Activated CD8-positive, alpha-beta T cell treated with anti-CD3 and anti-CD28 coated beads for 36 hours (primary cell): ENCODE results near the gene ANKRD13D. TPM values are rescaled to one million over a fixed set of nuclear protein-coding genes. Genes with fewer than 3 reads are reported as not detected.

Source experiments
- ATAC-seq: fragments of 200-7000 bp; cut with Tn5 transposase; one replicate; pipeline ENCODE4 v1.10.0; 2021; ENCODE audit warnings: mild to moderate bottlenecking, moderate library complexity
- CTCF ChIA-PET: fragments of 350-600 bp; sonication (Branson Sonifier 250); formaldehyde crosslinking; loops from one replicate; lab custom pipeline; 2021; ENCODE audit warnings: antibody characterized with exemption; lab: Charles Lee
- POLR2A ChIA-PET: fragments of 350-600 bp; sonication (Branson Sonifier 250); formaldehyde crosslinking; loops from one replicate; lab custom pipeline; 2021; ENCODE audit warnings: antibody characterized with exemption; lab: Charles Lee
- DNase-seq: peaks from one replicate; pipeline ENCODE4 v3.0.0-alpha.2; 2020
- H3K27ac Mint-ChIP-seq: one replicate; pipeline ENCODE4 v1.8.0; 2021; ENCODE audit warnings: mild to moderate bottlenecking, mixed read lengths
- H3K27me3 Mint-ChIP-seq: one replicate; pipeline ENCODE4 v1.8.0; 2021; ENCODE audit warnings: mixed read lengths
- H3K36me3 Mint-ChIP-seq: one replicate; pipeline ENCODE4 v1.8.0; 2021; ENCODE audit warnings: low read depth, mixed read lengths
- H3K4me1 Mint-ChIP-seq: one replicate; pipeline ENCODE4 v1.8.0; 2021; ENCODE audit warnings: low read depth, mixed read lengths
- H3K4me3 Mint-ChIP-seq: one replicate; pipeline ENCODE4 v1.8.0; 2021; ENCODE audit warnings: mild to moderate bottlenecking, moderate library complexity, mixed read lengths
- H3K9me3 Mint-ChIP-seq: one replicate; pipeline ENCODE4 v1.8.0; 2021; ENCODE audit warnings: mixed read lengths
- CTCF ChIP-seq: fragments of 200-600 bp; IDR thresholded peaks from one replicate; pipeline ENCODE4 v1.8.0; 2022; ENCODE audit warnings: antibody characterized with exemption, mild to moderate bottlenecking
- intact Hi-C: fragments of 100-400 bp; cut with micrococcal nuclease; formaldehyde crosslinking; loops from one replicate; pipeline ENCODE4 v1.10.0; 2022
- total RNA-seq, 2 experiments: library from RNA; stranded (reverse); gene quantifications; one replicate each; pipeline ENCODE4 v1.2.3, GENCODE V29; 2021

Gene ANKRD13D
- total RNA-seq, 2 experiments from 2014 or later: 75.4 to 78.7 TPM

GRCh38 chr11:67302571-67303131, 13.5 kb downstream of the ANKRD13D start:
- H3K27me3 Mint-ChIP-seq: no peaks in the 10 kb centered on the region
- intact Hi-C loops: no loop called here
- CTCF ChIA-PET: interaction anchor here (0.8 to 4.5 kb wide), 9 partner anchors 10 to 50 kb away, joined by 3 to 23 read pairs (median 4); partner anchors contain the start of genes ANKRD13D and POLD4
- H3K36me3 Mint-ChIP-seq: peaks cover 25% of the 10 kb centered on the region
- ATAC-seq (peak; percentile 23), DNase-seq (no peak)
- H3K9me3 Mint-ChIP-seq: no peaks in the 10 kb centered on the region
- peak overlapping the region; percentile 45 for H3K4me3 Mint-ChIP-seq
- no peak overlapping the region for H3K27ac Mint-ChIP-seq
- H3K4me1 Mint-ChIP-seq: peaks cover 14% of the 10 kb centered on the region
- POLR2A ChIA-PET: interaction anchor here (0.6 to 6.9 kb wide), 13 partner anchors 12 to 100 kb away, joined by 3 to 88 read pairs (median 3); partner anchors contain the start of gene ANKRD13D
- no peak for TF ChIP-seq CTCF

GRCh38 chr11:67303132-67303834, 14.2 kb downstream of the ANKRD13D start, which contains the start of gene SSH3:
Gene SSH3 (plus strand): TSS chr11:67303530. CDS start chr11:67303626, 96 bp downstream.
- intact Hi-C loops: no loop called here
- H3K9me3 Mint-ChIP-seq: no peaks in the 10 kb centered on the region
- no peaks in the 10 kb centered on the region for H3K27me3 Mint-ChIP-seq
- POLR2A ChIA-PET: interaction anchor here (0.6 to 6.9 kb wide), 13 partner anchors 13 to 99 kb away, joined by 3 to 88 read pairs (median 3); partner anchors contain the start of gene ANKRD13D
- H3K4me1 Mint-ChIP-seq: peaks cover 12% of the 10 kb centered on the region
- no peak for TF ChIP-seq CTCF
- peaks cover 18% of the 10 kb centered on the region for H3K36me3 Mint-ChIP-seq
- DNase-seq: peak; percentile 57
- peak within 1 kb of the TSS; percentile 59 for H3K4me3 Mint-ChIP-seq
- ATAC-seq: peak; percentile 84
- CTCF ChIA-PET: interaction anchor here (0.8 to 4.5 kb wide), 10 partner anchors 10 to 50 kb away, joined by 3 to 23 read pairs (median 4); partner anchors contain the start of genes ANKRD13D and POLD4
- H3K27ac Mint-ChIP-seq: no peak within 1 kb of the TSS

GRCh38 chr11:67303835-67304411, 14.8 kb downstream of the ANKRD13D start:
- DNase-seq: peak; percentile 43
- ChIA-PET CTCF (interaction anchor here (1.0 to 4.5 kb wide), 7 partner anchors 10 to 49 kb away, joined by 3 to 23 read pairs (median 3); partner anchors contain the start of genes ANKRD13D and POLD4), POLR2A (interaction anchor here (1.0 to 6.9 kb wide), 7 partner anchors 10 to 64 kb away, joined by 3 to 88 read pairs (median 5); partner anchors contain the start of gene ANKRD13D)
- Mint-ChIP-seq H3K36me3 (peaks cover 12% of the 10 kb centered on the region), H3K9me3 (no peaks in the 10 kb centered on the region), H3K27ac (no peak overlapping the region), H3K4me3 (peak overlapping the region; percentile 59), H3K27me3 (no peaks in the 10 kb centered on the region), H3K4me1 (peaks cover 7% of the 10 kb centered on the region)
- ATAC-seq: peak; percentile 41
- intact Hi-C loops: no loop called here
- no peak for TF ChIP-seq CTCF

GRCh38 chr11:67304511-67305113, 15.5 kb downstream of the ANKRD13D start:
- peaks cover 12% of the 10 kb centered on the region for H3K36me3 Mint-ChIP-seq
- no peaks in the 10 kb centered on the region for H3K27me3 Mint-ChIP-seq
- intact Hi-C loops: no loop called here
- no peak for TF ChIP-seq CTCF
- peaks cover 7% of the 10 kb centered on the region for H3K4me1 Mint-ChIP-seq
- ATAC-seq: no peak
- H3K4me3 Mint-ChIP-seq: peak overlapping the region; percentile 59
- H3K9me3 Mint-ChIP-seq: no peaks in the 10 kb centered on the region
- POLR2A ChIA-PET: interaction anchor here (0.7 to 6.9 kb wide), 8 partner anchors 10 to 64 kb away, joined by 3 to 88 read pairs (median 6); partner anchors contain the start of gene ANKRD13D
- DNase-seq: no peak
- CTCF ChIA-PET: interaction anchor here (0.6 to 4.5 kb wide), 5 partner anchors 9 to 48 kb away, joined by 3 to 23 read pairs (median 3); partner anchors contain the start of gene POLD4
- H3K27ac Mint-ChIP-seq: no peak overlapping the region
